ENCODE measurements around the gene ZDHHC18.
A peak's percentile ranks its signal among the peaks of the same experiment; 100 is the strongest.
"Not testable (repeated sequence)": the region's sequence is repeated elsewhere in the genome, so short reads cannot be mapped to it uniquely, and the experiment has no call there.

ZDHHC18 gene

DNA sequence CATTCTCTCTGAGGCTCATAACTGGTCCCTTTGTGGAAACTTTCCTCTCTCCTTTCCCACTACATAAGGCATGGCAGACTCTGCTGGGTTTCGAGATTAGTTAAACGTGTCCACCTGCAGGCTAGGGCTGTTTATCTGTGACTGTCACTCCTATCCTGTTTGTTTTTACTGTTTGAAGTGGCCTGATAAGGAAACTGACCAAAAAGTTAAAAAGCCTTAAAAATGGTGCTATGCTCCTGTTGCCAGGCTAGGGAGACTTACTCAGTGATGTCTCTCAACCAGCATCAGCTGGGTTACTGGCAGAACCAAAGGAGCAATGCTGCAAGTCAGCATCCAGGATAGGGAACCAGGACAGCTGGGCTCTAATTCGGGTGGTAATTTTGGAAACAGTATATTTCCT, 34.9 kb upstream of the ZDHHC18 start:
- no peak for DNase-seq

DNA sequence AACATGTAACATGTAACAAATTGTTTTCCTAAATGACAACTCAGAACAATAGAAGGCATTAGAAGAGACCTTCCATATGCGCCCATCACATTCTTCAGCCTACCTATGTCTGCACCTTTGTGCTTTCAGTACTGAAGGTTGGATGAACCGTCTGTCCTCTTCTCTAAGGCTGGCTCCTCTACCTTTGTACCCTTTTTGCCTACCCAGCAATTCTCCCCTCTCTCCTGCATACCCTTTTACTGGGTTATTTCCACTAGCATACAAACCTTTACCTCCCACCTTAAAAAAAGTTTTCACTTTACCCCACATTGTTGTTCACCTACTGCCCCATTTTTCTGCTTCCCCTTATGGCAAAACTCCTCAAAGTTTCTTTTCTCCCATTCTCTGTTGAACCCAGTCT, 33.6 kb upstream of the ZDHHC18 start:
- no peak for DNase-seq

- no peak for DNase-seq
These were observed 32.1 kb upstream of the ZDHHC18 start for GRCh38 chr1:26794391-26794790.

GRCh38 chr1:26797627-26798026, 28.9 kb upstream of the ZDHHC18 start:
- DNase-seq: no peak

- DNase-seq: no peak
These were observed 26.9 kb upstream of the ZDHHC18 start for GRCh38 chr1:26799479-26800142.

DNA sequence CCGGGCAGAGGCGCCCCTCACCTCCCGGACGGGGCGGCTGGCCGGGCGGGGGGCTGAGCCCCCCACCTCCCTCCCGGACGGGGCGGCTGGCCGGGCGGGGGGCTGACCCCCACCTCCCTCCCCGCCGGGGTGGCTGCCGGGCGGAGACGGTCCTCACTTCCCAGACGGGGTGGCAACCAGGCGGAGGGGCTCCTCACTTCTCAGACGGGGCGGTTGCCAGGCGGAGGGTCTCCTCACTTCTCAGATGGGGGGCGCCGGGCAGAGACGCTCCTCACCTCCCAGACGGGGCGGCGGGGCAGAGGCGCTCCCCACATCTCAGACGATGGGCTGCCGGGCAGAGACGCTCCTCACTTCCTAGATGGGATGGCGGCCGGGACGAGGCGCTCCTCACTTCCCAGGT, 22.6 kb upstream of the ZDHHC18 start:
- DNase-seq: not testable (repeated sequence)

DNA sequence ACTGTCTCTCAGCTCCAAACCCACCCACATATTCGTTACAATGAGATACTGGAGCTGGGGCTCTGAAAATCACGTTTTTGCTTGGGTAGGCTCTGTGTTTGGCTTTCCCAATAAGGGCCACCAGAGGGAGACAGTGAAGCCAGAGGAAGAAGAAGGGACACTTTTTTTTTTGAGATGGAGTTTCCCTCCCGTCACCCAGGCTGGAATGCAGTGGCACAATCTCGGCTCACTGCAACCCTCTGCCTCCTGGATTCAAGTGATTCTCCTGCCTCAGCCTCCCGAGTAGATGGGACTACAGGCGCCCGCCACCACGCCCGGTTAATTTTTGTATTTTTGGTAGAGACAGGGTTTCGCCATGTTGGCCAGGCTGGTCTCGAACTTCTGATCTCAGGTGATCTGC, 16.4 kb upstream of the ZDHHC18 start:
- DNase-seq: peak; percentile 61

GRCh38 chr1:26811057-26811456, 15.4 kb upstream of the ZDHHC18 start:
- DNase-seq: no peak

DNA sequence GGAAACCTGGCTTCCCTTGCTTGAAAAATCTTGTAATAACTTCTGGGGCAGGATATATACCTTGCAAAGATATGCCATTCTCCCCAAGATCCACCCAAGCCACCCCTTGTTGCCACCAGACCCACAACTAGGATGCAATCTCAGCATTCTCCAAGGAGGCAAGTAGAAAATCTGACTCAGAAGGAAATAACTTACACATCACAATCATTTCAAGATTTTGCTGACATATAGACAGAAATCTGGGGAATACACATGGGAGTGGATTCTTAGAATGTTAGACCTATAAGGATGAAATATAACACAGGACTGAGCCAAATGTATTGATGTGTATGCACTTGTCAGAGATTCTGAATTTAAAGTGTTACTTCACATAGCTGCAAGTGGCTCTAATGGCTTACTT, 14.8 kb upstream of the ZDHHC18 start:
- DNase-seq: no peak

DNA sequence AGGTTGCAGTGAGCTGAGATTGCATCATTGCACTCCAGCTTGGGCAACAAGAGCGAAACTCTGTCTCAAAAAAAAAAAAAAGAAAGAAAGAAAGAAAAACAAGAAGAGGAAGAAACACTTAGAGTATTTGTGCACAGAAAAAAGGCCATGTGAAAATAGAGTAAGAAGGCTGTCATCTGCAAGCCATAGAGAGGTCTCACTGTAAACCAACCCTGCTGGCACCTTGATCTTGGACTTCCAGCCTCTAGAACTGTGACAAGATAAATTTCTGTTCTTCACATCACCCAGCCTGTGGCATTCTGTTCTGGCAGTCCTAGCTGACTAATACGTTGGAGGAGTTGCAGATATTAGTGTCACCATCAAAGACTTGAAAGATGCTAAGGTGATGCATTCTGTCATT, 12.1 kb upstream of the ZDHHC18 start:
- DNase-seq: peak; percentile 41

DNA sequence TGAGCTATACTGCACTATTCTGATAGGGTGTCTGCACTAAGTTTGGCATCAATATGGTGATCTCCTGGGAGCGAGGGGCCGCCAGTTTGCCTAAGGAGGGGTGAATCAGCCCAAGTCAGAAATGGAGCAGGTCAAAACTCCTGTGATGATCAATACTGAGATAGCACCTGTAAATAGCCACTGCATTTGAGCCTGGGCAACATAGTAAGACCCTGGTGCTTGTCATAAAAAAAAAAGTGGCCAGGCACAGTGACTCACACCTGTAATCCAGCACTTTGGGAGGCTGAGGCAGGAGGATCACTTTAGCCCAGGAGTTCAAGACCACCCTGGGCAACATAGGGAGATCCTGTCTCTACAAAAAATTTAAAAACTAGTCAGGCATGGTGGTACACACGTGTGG, 11.6 kb upstream of the ZDHHC18 start:
- no peak for DNase-seq

- DNase-seq: peak; percentile 95
These were observed 5.7 kb upstream of the ZDHHC18 start for GRCh38 chr1:26820784-26821269.

DNA sequence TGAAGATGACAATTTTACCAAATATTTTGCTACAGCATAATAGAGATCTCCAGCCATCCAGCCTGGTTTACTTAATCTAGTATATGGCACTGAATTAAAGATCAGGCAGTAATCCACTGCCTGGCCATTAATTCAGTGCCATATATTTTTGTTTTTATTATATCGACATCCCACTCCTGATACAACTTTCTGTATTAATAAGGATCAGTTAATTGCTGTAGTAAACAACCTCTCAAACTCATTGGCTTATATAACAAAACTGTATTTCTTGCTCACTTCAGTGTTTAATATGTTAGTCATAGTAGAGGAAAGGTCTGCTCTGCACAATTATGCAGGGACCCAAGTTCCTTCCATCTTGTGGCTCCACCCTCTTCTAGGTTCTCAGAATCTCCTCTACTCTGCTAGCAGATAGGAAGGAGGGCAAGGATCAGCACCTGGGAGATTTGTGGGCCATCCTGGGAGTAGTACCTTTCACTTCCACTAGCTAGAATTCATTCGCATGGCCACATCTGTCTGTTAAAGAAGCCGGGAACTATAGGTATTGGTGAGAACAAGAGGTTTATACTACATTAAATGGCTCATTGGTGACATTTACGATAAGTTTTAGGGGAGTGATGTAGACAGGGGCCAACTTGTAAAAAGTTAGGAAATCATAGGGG, 3.6 kb upstream of the ZDHHC18 start:
- no peak for DNase-seq

- DNase-seq: no peak
These were observed 1.8 kb upstream of the ZDHHC18 start for GRCh38 chr1:26824731-26825130.

GRCh38 chr1:26827106-26827604, 667 bp downstream of the ZDHHC18 start:
- DNase-seq: no peak

- no peak for DNase-seq
These were observed 1.2 kb downstream of the ZDHHC18 start for GRCh38 chr1:26827663-26828062.

DNA sequence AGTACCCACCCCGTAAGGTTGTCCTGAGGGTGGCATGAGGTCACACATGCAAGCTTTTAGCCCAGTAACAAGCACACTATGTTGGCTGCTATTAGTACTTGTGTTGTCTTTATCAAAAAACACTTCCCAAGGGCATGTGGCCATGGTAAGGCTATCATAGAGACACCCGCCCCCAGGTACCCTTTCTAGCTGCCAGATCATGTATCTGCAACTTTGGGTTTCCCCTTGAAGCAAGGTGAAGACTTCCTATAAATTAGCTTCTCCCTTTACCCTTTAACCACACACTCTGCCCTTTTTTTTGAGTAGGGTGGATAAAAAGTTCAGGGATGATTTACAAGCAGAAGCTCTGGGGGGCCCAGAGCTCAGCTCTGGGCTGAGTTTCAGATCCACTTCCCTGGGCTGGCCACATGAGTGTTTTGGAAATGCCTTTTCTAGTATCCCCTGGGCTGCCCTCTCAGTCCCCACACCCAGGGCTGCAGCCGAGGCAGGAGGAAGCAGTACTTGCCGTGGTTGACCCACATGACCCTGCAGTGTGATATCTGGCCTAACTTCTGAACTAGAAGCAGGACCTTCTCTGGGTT, 2.0 kb downstream of the ZDHHC18 start:
- DNase-seq: peak; percentile 94

GRCh38 chr1:26829184-26829911, 2.9 kb downstream of the ZDHHC18 start:
- DNase-seq: no peak

- DNase-seq: no peak
These were observed 4.6 kb downstream of the ZDHHC18 start for GRCh38 chr1:26831059-26831458.

DNA sequence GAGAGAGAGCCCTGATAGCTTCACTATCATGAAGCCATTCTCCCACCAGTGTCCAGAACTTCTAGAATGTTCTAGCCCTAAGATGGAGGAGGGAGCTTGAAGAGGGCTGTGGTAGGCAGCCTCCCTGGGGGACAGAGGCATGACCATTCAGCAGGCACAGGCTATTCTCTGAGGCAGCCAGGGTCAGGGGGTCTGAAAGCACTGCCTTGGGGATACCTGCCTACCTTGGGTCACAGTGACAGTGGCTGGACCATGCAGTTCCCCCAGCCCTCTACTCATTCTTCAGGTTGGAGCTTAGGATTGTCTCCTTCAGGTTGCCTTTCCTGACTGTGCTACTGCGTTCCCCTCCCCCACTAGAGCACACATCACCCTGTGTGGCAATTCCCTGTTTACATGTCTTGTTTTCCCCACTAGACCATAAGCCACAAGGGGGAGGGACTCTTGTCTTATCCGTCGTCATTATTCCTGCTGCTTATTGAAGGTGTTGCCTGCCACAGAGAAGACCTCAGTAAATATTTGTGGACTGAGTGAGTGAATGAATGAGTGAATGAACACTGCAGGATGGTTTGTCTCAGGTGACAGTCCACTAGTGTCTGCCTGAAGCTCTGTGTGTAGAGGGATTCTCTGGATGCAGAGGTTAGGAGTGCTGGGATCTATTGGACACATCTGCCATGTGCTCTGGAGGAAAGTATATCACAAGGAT, 5.2 kb downstream of the ZDHHC18 start:
- DNase-seq: no peak

DNA sequence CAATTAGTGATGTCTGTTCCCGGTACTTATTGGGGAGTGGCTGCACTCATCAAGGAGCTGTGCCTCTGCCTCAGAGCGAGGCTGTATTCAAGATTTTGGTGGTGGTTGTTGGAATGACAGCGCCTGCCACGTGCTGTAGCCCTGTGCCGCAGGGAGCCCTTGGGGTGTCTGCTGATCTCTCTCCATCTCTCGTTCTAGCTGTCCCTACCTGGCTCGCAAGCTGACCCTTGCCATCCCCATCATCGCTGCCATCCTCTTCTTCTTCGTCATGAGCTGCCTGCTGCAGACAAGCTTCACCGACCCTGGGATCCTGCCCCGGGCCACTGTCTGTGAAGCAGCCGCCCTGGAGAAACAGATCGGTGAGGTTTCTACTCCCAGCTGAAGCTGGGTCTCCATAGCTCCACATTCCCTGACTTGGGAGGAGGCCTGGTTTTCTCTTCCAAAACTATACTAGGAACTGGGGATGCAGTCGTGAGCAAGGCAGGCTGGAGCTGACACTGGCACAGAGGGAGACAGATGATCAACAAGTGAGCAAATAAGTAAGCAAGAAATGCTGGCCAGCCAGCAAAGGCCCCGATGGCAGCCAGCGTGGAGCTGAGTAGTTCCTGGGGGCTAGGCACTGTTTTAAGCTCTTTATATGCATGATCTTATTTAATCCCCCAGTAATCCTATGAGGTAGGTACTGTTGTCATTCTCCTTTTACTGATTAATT, 5.9 kb downstream of the ZDHHC18 start:
- no peak for DNase-seq
